Fibroblast of lung (primary cell): Measurements from ENCODE around the gene DHX38. TPM values are rescaled to one million over a fixed set of nuclear protein-coding genes. Genes with fewer than 3 reads are reported as not detected.
"Not testable (repeated sequence)": the region's sequence is repeated elsewhere in the genome, so short reads cannot be mapped to it uniquely, and the experiment has no call there.

Source experiments
- DNase-seq, 2 donors: peaks; one replicate each; pipeline versions ENCODE4 v3.0.0 to v3.0.0-alpha.2; 2010; ENCODE audit warnings: low read depth in 2 of 2
- H2AFZ ChIP-seq: 2 replicates; pipeline ENCODE4 v1.5.1; 2012; ENCODE audit warnings: low read length, control low read depth, inconsistent platforms
- H3K27ac ChIP-seq: 2 replicates; pipeline ENCODE4 v1.5.1; 2011; ENCODE audit warnings: low read length, control low read depth; ENCODE audit not compliant: insufficient read depth
- H3K27me3 ChIP-seq: 2 replicates; pipeline ENCODE4 v1.5.1; 2011; ENCODE audit warnings: mild to moderate bottlenecking, low read length; ENCODE audit not compliant: control insufficient read depth, insufficient read depth
- H3K36me3 ChIP-seq: 2 replicates; pipeline ENCODE4 v1.5.1; 2011; ENCODE audit warnings: low read length; ENCODE audit not compliant: control insufficient read depth, insufficient read depth
- H3K4me1 ChIP-seq: 2 replicates; pipeline ENCODE4 v1.5.1; 2011; ENCODE audit warnings: low read length; ENCODE audit not compliant: control insufficient read depth, insufficient read depth; ENCODE audit errors: extremely low read depth
- H3K4me2 ChIP-seq: 2 replicates; pipeline ENCODE4 v1.5.1; 2011; ENCODE audit warnings: low read length, control low read depth; ENCODE audit not compliant: insufficient read depth; ENCODE audit errors: extremely low read depth
- H3K4me3 ChIP-seq, 4 experiments: fragments of 200-600 bp in 1 of 4; sonication (generic) in 1 of 4; replicated peaks in 1 of 4; 2 replicates each; pipeline ENCODE4 v1.5.1; 2011 to 2016; ENCODE audit warnings: low read length in 4 of 4, low read depth in 3 of 4, mild to moderate bottlenecking in 3 of 4, control low read depth in 2 of 4, inconsistent platforms in 1 of 4, mixed read lengths in 1 of 4; ENCODE audit not compliant: insufficient read depth in 1 of 4; ENCODE audit errors: control extremely low read depth in 1 of 4
- H3K79me2 ChIP-seq: 2 replicates; pipeline ENCODE4 v1.5.1; 2012; ENCODE audit warnings: mild to moderate bottlenecking, low read length, inconsistent platforms; ENCODE audit not compliant: control insufficient read depth, insufficient read depth
- H3K9ac ChIP-seq: 2 replicates; pipeline ENCODE4 v1.5.1; 2011; ENCODE audit warnings: mild to moderate bottlenecking, low read length, control low read depth; ENCODE audit not compliant: insufficient read depth
- H3K9me3 ChIP-seq: 2 replicates; pipeline ENCODE4 v1.5.1; 2012; ENCODE audit warnings: low read depth, low read length; ENCODE audit not compliant: control insufficient read depth, insufficient read depth
- H4K20me1 ChIP-seq: 2 replicates; pipeline ENCODE4 v1.5.1; 2011; ENCODE audit warnings: low read length; ENCODE audit not compliant: control insufficient read depth, insufficient read depth; ENCODE audit errors: extremely low read depth
- CTCF ChIP-seq, 2 donors: IDR thresholded peaks in 1 of 2; conservative IDR thresholded peaks in 1 of 2; 1 replicate in 1 of 2; 2 replicates in 1 of 2; pipeline ENCODE4 v1.5.1; 2011 to 2012; ENCODE audit warnings: low read length in 2 of 2, control low read depth in 1 of 2, inconsistent platforms in 1 of 2, low read depth in 1 of 2, mild to moderate bottlenecking in 1 of 2
- EZH2 ChIP-seq: IDR thresholded peaks from 2 replicates; pipeline ENCODE4 v1.5.1; 2012; ENCODE audit warnings: low read length, control low read depth, mild to moderate bottlenecking; ENCODE audit errors: missing control alignments
- polyA plus RNA-seq, 2 donors: library from polyadenylated mRNA; depleted of rRNA in 1 of 2; stranded (reverse) in 1 of 2; unstranded in 1 of 2; fragments of >200 nt; gene quantifications; 2 replicates each; pipeline ENCODE4 v1.2.1, GENCODE V29; 2011 to 2012; ENCODE audit warnings: missing spikeins in 1 of 2
- total RNA-seq: library from RNA; depleted of rRNA; stranded (reverse); fragments of >200 nt; gene quantifications from 2 replicates; pipeline ENCODE4 v1.2.1, GENCODE V29; 2014

The DHX38 gene
- total and polyA plus RNA-seq, 2 donors (not counting 1 experiment from before 2014, with no cell fraction given): 31.4 to 80.3 TPM

GRCh38 chr16:72073560-72074230 is 20.0 kb upstream of the DHX38 start:
- H3K27me3 ChIP-seq: no peaks in the 10 kb centered on the region
- H3K9me3 ChIP-seq: no peaks in the 10 kb centered on the region
- no peak overlapping the region for H3K9ac ChIP-seq
- no peaks in the 10 kb centered on the region for H3K36me3 ChIP-seq
- H4K20me1 ChIP-seq: no peaks in the 10 kb centered on the region
- TF ChIP-seq CTCF (conservative IDR thresholded peaks at IDR 0.05 in 1 of 2, IDR thresholded peaks at IDR 0.05 in 1 of 2; ENCODE audit: low read depth in 1 of 2, low read length in 2 of 2) (no peak), EZH2 (no peak)
- no peak overlapping the region for H3K4me3 ChIP-seq
- DNase-seq: peak in 1 of 2 donors; percentile 56
- no peak overlapping the region for H3K4me2 ChIP-seq
- no peaks in the 10 kb centered on the region for H3K4me1 ChIP-seq
- H2AFZ ChIP-seq: no peak overlapping the region
- no peak overlapping the region for H3K27ac ChIP-seq
- no peaks in the 10 kb centered on the region for H3K79me2 ChIP-seq

- not testable (repeated sequence) for H3K4me3 ChIP-seq, H3K27me3 ChIP-seq, H3K4me1 ChIP-seq, H3K9me3 ChIP-seq, H3K4me2 ChIP-seq, H4K20me1 ChIP-seq, H3K9ac ChIP-seq, H3K27ac ChIP-seq, H3K36me3 ChIP-seq, DNase-seq, H2AFZ ChIP-seq, H3K79me2 ChIP-seq
Measured at GRCh38 chr16:72075067-72075466, 18.6 kb upstream of the DHX38 start.

GRCh38 chr16:72076991-72077706 is 16.5 kb upstream of the DHX38 start:
- H3K79me2 ChIP-seq, H3K27me3 ChIP-seq, H3K9ac ChIP-seq: not testable (repeated sequence)

GRCh38 chr16:72083778-72084404 is 9.8 kb upstream of the DHX38 start:
- H3K9ac ChIP-seq: no peak overlapping the region
- H3K27ac ChIP-seq: no peak overlapping the region
- H3K4me3 ChIP-seq: no peak overlapping the region
- H2AFZ ChIP-seq: no peak overlapping the region
- H3K9me3 ChIP-seq: no peaks in the 10 kb centered on the region
- H3K4me1 ChIP-seq: no peaks in the 10 kb centered on the region
- TF ChIP-seq CTCF (conservative IDR thresholded peaks at IDR 0.05 in 1 of 2, IDR thresholded peaks at IDR 0.05 in 1 of 2; ENCODE audit: low read depth in 1 of 2, low read length in 2 of 2): no peak
- TF ChIP-seq EZH2: no peak
- H4K20me1 ChIP-seq: no peaks in the 10 kb centered on the region
- no peaks in the 10 kb centered on the region for H3K27me3 ChIP-seq
- H3K36me3 ChIP-seq: peaks cover 3% of the 10 kb centered on the region
- H3K4me2 ChIP-seq: no peak overlapping the region
- H3K79me2 ChIP-seq: no peaks in the 10 kb centered on the region
- peak in 1 of 2 donors; percentile 30 for DNase-seq

More at GRCh38 chr16:72076991-72077706, 16.5 kb upstream of the DHX38 start:
- not testable (repeated sequence) for H4K20me1 ChIP-seq, H3K4me2 ChIP-seq, H3K36me3 ChIP-seq, H3K4me3 ChIP-seq, H2AFZ ChIP-seq, H3K27ac ChIP-seq, H3K9me3 ChIP-seq, DNase-seq, H3K4me1 ChIP-seq
